Esophagus muscularis mucosa (tissue), 4 donors: ENCODE data around the gene PCDH15.

ENCODE experiments used
- CTCF ChIP-seq, 3 experiments: fragments of 200-600 bp in 2 of 3; fragments of 450-650 bp in 1 of 3; sonication (generic) in 2 of 3; IDR thresholded peaks; one replicate each; pipeline ENCODE4 v1.5.1; 2017 to 2019; ENCODE audit warnings: antibody characterized with exemption in 3 of 3, mild to moderate bottlenecking in 2 of 3, moderate library complexity in 1 of 3
- EP300 ChIP-seq: sonication (generic); formaldehyde crosslinking; IDR thresholded peaks from one replicate; pipeline ENCODE4 v1.6.1; 2017; ENCODE audit warnings: antibody characterized with exemption
- POLR2A ChIP-seq: fragments of 450-650 bp; IDR thresholded peaks from one replicate; pipeline ENCODE4 v1.6.1; 2017; ENCODE audit warnings: antibody characterized with exemption, moderate library complexity, mild to moderate bottlenecking, low read depth

GRCh38 chr10:54449056-54449455, 352.0 kb downstream of the PCDH15 start:
- TF ChIP-seq CTCF (IDR thresholded peaks at IDR 0.05) (no peak), EP300 (no peak), POLR2A (no peak)
